NT2/D1 (cell line): ENCODE measurements around the gene FEM1C.

ENCODE experiments used
- SUZ12 ChIP-seq: IDR thresholded peaks from 2 replicates; pipeline ENCODE4 v1.6.1; 2011; ENCODE audit not compliant: insufficient read length, insufficient read depth; ENCODE audit errors: extremely low read depth
- YY1 ChIP-seq: IDR thresholded peaks from 2 replicates; pipeline ENCODE4 v1.6.1; 2011; ENCODE audit not compliant: insufficient read length, insufficient read depth
- ZNF274 ChIP-seq: IDR thresholded peaks from 2 replicates; pipeline ENCODE4 v1.6.1; 2011; ENCODE audit warnings: mild to moderate bottlenecking, low read depth, low read length

- TF ChIP-seq YY1 (no peak), ZNF274 (no peak), SUZ12 (no peak)
Measured at GRCh38 chr5:115544436-115545350, at the start of gene FEM1C.
